Gastroesophageal sphincter (tissue), 3 donors: ENCODE data around the gene SEPTIN14.
"Not testable (repeated sequence)": the region's sequence is repeated elsewhere in the genome, so short reads cannot be mapped to it uniquely, and the experiment has no call there.

Experiments
- EP300 ChIP-seq: sonication (generic); formaldehyde crosslinking; IDR thresholded peaks from one replicate; pipeline ENCODE4 v1.6.1; 2017; ENCODE audit warnings: antibody characterized with exemption, mild to moderate bottlenecking
- POLR2A ChIP-seq, 2 donors: fragments of 450-650 bp; IDR thresholded peaks; one replicate each; pipeline ENCODE4 v1.6.1; 2017; ENCODE audit warnings: antibody characterized with exemption in 2 of 2, mild to moderate bottlenecking in 2 of 2, moderate library complexity in 1 of 2
- TF ChIP-seq, protein P1 (sequence below), 4 experiments: fragments of 200-600 bp in 2 of 4; fragments of 450-650 bp in 2 of 4; sonication (generic) in 1 of 4; IDR thresholded peaks; one replicate each; pipeline ENCODE4 v1.5.1; 2017 to 2019; ENCODE audit warnings: antibody characterized with exemption in 4 of 4, mild to moderate bottlenecking in 2 of 4, moderate library complexity in 2 of 4

DNA sequence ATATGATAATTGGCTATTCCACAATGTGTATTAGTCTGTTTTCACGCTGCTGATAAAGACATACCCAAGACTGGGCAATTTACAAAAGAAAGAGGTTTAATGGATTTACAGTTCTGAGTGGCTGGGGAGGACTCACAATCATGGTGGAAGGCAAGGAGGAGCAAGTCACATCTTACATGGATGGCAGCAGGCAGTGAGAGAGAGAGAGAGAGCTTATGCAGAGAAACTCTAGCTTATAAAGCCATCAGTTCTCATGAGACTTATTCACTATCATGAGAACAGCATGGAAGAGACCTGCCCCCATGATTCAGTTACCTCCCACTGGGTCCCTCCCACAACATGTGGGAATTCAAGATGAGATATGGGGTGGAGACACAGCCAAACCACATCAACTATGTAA is 38.5 kb upstream of the SEPTIN14 start:
- TF ChIP-seq EP300; POLR2A (IDR thresholded peaks at IDR 0.05): not testable (repeated sequence)
- TF ChIP-seq, protein P1, sequence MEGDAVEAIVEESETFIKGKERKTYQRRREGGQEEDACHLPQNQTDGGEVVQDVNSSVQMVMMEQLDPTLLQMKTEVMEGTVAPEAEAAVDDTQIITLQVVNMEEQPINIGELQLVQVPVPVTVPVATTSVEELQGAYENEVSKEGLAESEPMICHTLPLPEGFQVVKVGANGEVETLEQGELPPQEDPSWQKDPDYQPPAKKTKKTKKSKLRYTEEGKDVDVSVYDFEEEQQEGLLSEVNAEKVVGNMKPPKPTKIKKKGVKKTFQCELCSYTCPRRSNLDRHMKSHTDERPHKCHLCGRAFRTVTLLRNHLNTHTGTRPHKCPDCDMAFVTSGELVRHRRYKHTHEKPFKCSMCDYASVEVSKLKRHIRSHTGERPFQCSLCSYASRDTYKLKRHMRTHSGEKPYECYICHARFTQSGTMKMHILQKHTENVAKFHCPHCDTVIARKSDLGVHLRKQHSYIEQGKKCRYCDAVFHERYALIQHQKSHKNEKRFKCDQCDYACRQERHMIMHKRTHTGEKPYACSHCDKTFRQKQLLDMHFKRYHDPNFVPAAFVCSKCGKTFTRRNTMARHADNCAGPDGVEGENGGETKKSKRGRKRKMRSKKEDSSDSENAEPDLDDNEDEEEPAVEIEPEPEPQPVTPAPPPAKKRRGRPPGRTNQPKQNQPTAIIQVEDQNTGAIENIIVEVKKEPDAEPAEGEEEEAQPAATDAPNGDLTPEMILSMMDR (IDR thresholded peaks at IDR 0.05) = not testable (repeated sequence)
